ENCODE data around the gene EXOC8.

EXOC8 gene

GRCh38 chr1:231337472-231338269, at the start of gene EXOC8:
EXOC8 (minus strand) TSS chr1:231337852; CDS start chr1:231337745, 107 bp downstream.
- peak; percentile 97 for DNase-seq

- no peak for DNase-seq
Observed at GRCh38 chr1:231386466-231386865, 48.8 kb upstream of the EXOC8 start.

- DNase-seq, result no peak
Observed at GRCh38 chr1:231385416-231385748, 47.7 kb upstream of the EXOC8 start.

GRCh38 chr1:231384696-231385415, 47.2 kb upstream of the EXOC8 start:
- DNase-seq, result no peak

- no peak for DNase-seq
Observed at GRCh38 chr1:231383159-231383860, 45.7 kb upstream of the EXOC8 start.

GRCh38 chr1:231382426-231382825, 44.8 kb upstream of the EXOC8 start:
- DNase-seq, result no peak

GRCh38 chr1:231381729-231382128, 44.1 kb upstream of the EXOC8 start:
- no peak for DNase-seq

GRCh38 chr1:231376875-231377549, 39.4 kb upstream of the EXOC8 start:
- no peak for DNase-seq

GRCh38 chr1:231376101-231376500, 38.4 kb upstream of the EXOC8 start:
- DNase-seq, result no peak

GRCh38 chr1:231374394-231374793, 36.7 kb upstream of the EXOC8 start:
- no peak for DNase-seq

GRCh38 chr1:231372501-231372900, 34.8 kb upstream of the EXOC8 start:
- no peak for DNase-seq

- no peak for DNase-seq
Observed at GRCh38 chr1:231369282-231369681, 31.6 kb upstream of the EXOC8 start.

GRCh38 chr1:231364192-231364591, 26.5 kb upstream of the EXOC8 start:
- no peak for DNase-seq

- DNase-seq, result no peak
Observed at GRCh38 chr1:231363624-231364023, 26.0 kb upstream of the EXOC8 start.

- DNase-seq, result no peak
Observed at GRCh38 chr1:231362325-231362724, 24.7 kb upstream of the EXOC8 start.

GRCh38 chr1:231359113-231359512, 21.5 kb upstream of the EXOC8 start:
- no peak for DNase-seq

- peak; percentile 69 for DNase-seq
Observed at GRCh38 chr1:231357831-231358354, 20.2 kb upstream of the EXOC8 start.

- no peak for DNase-seq
Observed at GRCh38 chr1:231357187-231357772, 19.6 kb upstream of the EXOC8 start.

GRCh38 chr1:231355171-231355570, 17.5 kb upstream of the EXOC8 start:
- DNase-seq, result no peak

GRCh38 chr1:231354330-231355020, 16.8 kb upstream of the EXOC8 start:
- DNase-seq, result no peak

- DNase-seq, result no peak
Observed at GRCh38 chr1:231353086-231353485, 15.4 kb upstream of the EXOC8 start.

GRCh38 chr1:231351816-231352215, 14.2 kb upstream of the EXOC8 start:
- no peak for DNase-seq

Measured in NCI-H345 (cell line).